Stimulated activated CD8-positive, alpha-beta memory T cell treated with anti-CD3 and anti-CD28 coated beads, Interleukin-4, amount 100 ng/mL, for 4 hours (primary cell): Measurements from ENCODE around the gene ABCB9.

Source experiments
- DNase-seq, 2 donors: peaks; one replicate each; pipeline ENCODE4 v3.0.0-alpha.2; 2020; ENCODE audit warnings: low read depth in 2 of 2, low spot score in 1 of 2

Gene ABCB9

GRCh38 chr12:122880155-122880667 lies 86.1 kb downstream of the ABCB9 start:
- no peak for DNase-seq
